ENCODE data around the gene CCL13.

DNA sequence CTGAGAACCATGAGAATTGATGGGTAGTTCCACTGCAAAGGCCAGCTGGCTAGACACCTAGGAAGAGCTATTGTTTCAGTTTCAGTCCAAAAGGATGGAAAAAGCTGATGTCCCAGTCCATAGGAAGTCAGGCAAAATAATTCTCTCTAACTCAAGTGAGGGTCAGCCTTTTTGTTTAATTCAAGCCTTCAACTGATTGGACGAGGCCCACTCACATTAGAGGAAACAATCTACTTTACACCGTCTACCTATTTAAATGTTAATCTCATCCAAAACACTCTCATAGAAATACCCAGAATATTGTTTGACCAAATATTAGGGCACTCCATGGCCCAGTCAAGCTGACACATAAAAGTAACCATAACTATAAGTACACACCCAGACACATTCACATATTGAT is 14.4 kb upstream of the CCL13 start:
- TF ChIP-seq YY1 (IDR thresholded peaks at IDR 0.05; ENCODE audit: insufficient read depth, insufficient read length), result no peak
- TF ChIP-seq SUZ12 (IDR thresholded peaks at IDR 0.05; ENCODE audit: extremely low read depth, insufficient read depth, insufficient read length), result no peak

All from NT2/D1 (cell line).